HepG2 (cell line): ENCODE data around the gene CYP4A22. TPM values are rescaled to one million over a fixed set of nuclear protein-coding genes. Genes with fewer than 3 reads are reported as not detected.

ENCODE experiments used
- AHDC1 ChIP-seq: sonication (generic); formaldehyde crosslinking; IDR thresholded peaks from 2 replicates; pipeline ENCODE4 v1.5.1; 2020; ENCODE audit warnings: mild to moderate bottlenecking, missing genetic modification reagents, borderline replicate concordance
- CSRNP1 ChIP-seq: sonication (generic); formaldehyde crosslinking; IDR thresholded peaks from 2 replicates; pipeline ENCODE4 v1.8.1; 2023; ENCODE audit warnings: mild to moderate bottlenecking, missing genetic modification reagents
- DR1 ChIP-seq: sonication (generic); formaldehyde crosslinking; IDR thresholded peaks from 2 replicates; pipeline ENCODE4 v1.8.0; 2021; ENCODE audit warnings: mild to moderate bottlenecking, missing genetic modification reagents, inconsistent platforms
- FUBP1 ChIP-seq: sonication (generic); formaldehyde crosslinking; IDR thresholded peaks from 2 replicates; pipeline ENCODE4 v1.5.1; 2020; ENCODE audit warnings: missing genetic modification reagents, mild to moderate bottlenecking, borderline replicate concordance
- GTF3A ChIP-seq: sonication (generic); formaldehyde crosslinking; conservative IDR thresholded peaks from 2 replicates; pipeline ENCODE4 v1.4.0; 2020; ENCODE audit warnings: mild to moderate bottlenecking, missing genetic modification reagents
- GZF1 ChIP-seq: sonication (generic); formaldehyde crosslinking; IDR thresholded peaks from 2 replicates; pipeline ENCODE4 v1.5.1; 2020; ENCODE audit warnings: mild to moderate bottlenecking, missing genetic modification reagents
- MBNL3 ChIP-seq: fragments of 250-450 bp; sonication (Bioruptor Pico); conservative IDR thresholded peaks from 2 replicates; pipeline ENCODE4 v1.8.0; 2022; ENCODE audit warnings: mild to moderate bottlenecking, inconsistent platforms
- NFKBIZ ChIP-seq: IDR thresholded peaks from 2 replicates; pipeline ENCODE4 v1.6.1; 2018; ENCODE audit warnings: missing genetic modification reagents, missing compliant biosample characterization
- NPAS2 ChIP-seq: sonication (generic); formaldehyde crosslinking; IDR thresholded peaks from 2 replicates; pipeline ENCODE4 v1.8.0; 2022; ENCODE audit warnings: mild to moderate bottlenecking, missing genetic modification reagents, borderline replicate concordance
- RELA ChIP-seq: sonication (generic); formaldehyde crosslinking; IDR thresholded peaks from 2 replicates; pipeline ENCODE4 v1.4.0; 2020; ENCODE audit warnings: missing genetic modification reagents
- SRSF1 ChIP-seq: fragments of 200-400 bp; formaldehyde crosslinking; optimal IDR thresholded peaks from 2 replicates; pipeline ENCODE3; 2017; ENCODE audit warnings: mild to moderate bottlenecking, low read depth, low read length, moderate library complexity
- TCF12 ChIP-seq, 2 experiments: fragments of 450-650 bp in 1 of 2; sonication (generic) in 1 of 2; formaldehyde crosslinking in 1 of 2; IDR thresholded peaks; 2 replicates each; pipeline versions ENCODE4 v1.6.1 to v1.8.0; 2017 to 2022; ENCODE audit warnings: antibody characterized with exemption in 1 of 2, mild to moderate bottlenecking in 1 of 2, missing genetic modification reagents in 1 of 2, moderate library complexity in 1 of 2
- ZBTB3 ChIP-seq: sonication (generic); formaldehyde crosslinking; IDR thresholded peaks from 2 replicates; pipeline ENCODE4 v1.4.0; 2020; ENCODE audit warnings: low read depth, mild to moderate bottlenecking, moderate library complexity, missing genetic modification reagents, borderline replicate concordance
- ZNF101 ChIP-seq: sonication (generic); formaldehyde crosslinking; IDR thresholded peaks from 2 replicates; pipeline ENCODE4 v1.4.0; 2020; ENCODE audit warnings: mild to moderate bottlenecking, low read depth, missing genetic modification reagents, borderline replicate concordance
- ZNF597 ChIP-seq: sonication (generic); formaldehyde crosslinking; IDR thresholded peaks from 2 replicates; pipeline ENCODE4 v1.5.0; 2020; ENCODE audit warnings: missing genetic modification reagents
- ZNF652 ChIP-seq: IDR thresholded peaks from 2 replicates; pipeline ENCODE4 v1.6.1; 2016; ENCODE audit warnings: low read depth, borderline replicate concordance
- ZNF841 ChIP-seq: sonication (generic); formaldehyde crosslinking; IDR thresholded peaks from 2 replicates; pipeline ENCODE4 v1.8.1; 2023; ENCODE audit warnings: missing genetic modification reagents, borderline replicate concordance
- polyA plus RNA-seq, 8 experiments: library from polyadenylated mRNA; depleted of rRNA in 3 of 8; stranded (reverse) in 7 of 8; unstranded in 1 of 8; fragments of >200 nt; fragmentation: Illumina TruSeq in 4 of 8; extraction: Trizol in 4 of 8; gene quantifications; 2 replicates each; pipeline versions ENCODE4 v1.2.1 to v1.2.3, GENCODE V29; 2011 to 2016; ENCODE audit warnings: low read depth in 4 of 8, missing spikeins in 1 of 8, mixed read lengths in 1 of 8; ENCODE audit not compliant: insufficient read depth in 1 of 8
- total RNA-seq, 5 experiments: library from RNA; depleted of rRNA; stranded (reverse); fragments of >200 nt; fragmentation: Illumina TruSeq; extraction: Trizol; gene quantifications; 2 replicates each; pipeline ENCODE4 v1.2.3, GENCODE V29; 2016; ENCODE audit warnings: low read depth in 1 of 5

CYP4A22 gene
- total and polyA plus RNA-seq, 2 of the 13 experiments (the other 11 are each of a cell fraction or from before 2014, with no cell fraction given): not detected

GRCh38 chr1:47191940-47192457, 54.8 kb downstream of the CYP4A22 start (continued):
- peak; percentile 10; the same call in 1 of the 2 replicates for TF ChIP-seq AHDC1 (CRISPR knock-in tag)
- no peak for TF ChIP-seq ZNF101 (CRISPR knock-in tag)
- no peak for TF ChIP-seq MBNL3 (CRISPR knock-in tag)
- no peak for TF ChIP-seq ZNF841
- TF ChIP-seq ZBTB3 (CRISPR knock-in tag): no peak
- TF ChIP-seq NFKBIZ (CRISPR knock-in tag): no peak
- no peak for TF ChIP-seq NPAS2 (CRISPR knock-in tag)
- TF ChIP-seq RELA (CRISPR knock-in tag): no peak
- TF ChIP-seq ZNF652 (CRISPR knock-in tag): no peak
- no peak for TF ChIP-seq TCF12 (IDR thresholded peaks at IDR 0.05)
- 0 out of 2 replicates have a peak, but pooled peaks have one; percentile 4 for TF ChIP-seq TCF12 (CRISPR knock-in tag; IDR thresholded peaks at IDR 0.05)
- no peak for TF ChIP-seq ZNF597
- TF ChIP-seq GZF1 (CRISPR knock-in tag): no peak
- TF ChIP-seq GTF3A (CRISPR knock-in tag): no peak
- TF ChIP-seq FUBP1 (CRISPR knock-in tag): no peak
- 0 out of 2 replicates have a peak, but pooled peaks have one; percentile 38 for TF ChIP-seq CSRNP1 (CRISPR knock-in tag)
- no peak for TF ChIP-seq DR1 (CRISPR knock-in tag)
- TF ChIP-seq SRSF1: no peak
